GM19193 (cell line): ENCODE results near the gene CLASP1.
A peak's percentile ranks its signal among the peaks of the same experiment; 100 is the strongest.

Experiments used
- POLR2A ChIP-seq: IDR thresholded peaks from 4 replicates; pipeline ENCODE4 v1.6.1; 2011; ENCODE audit not compliant: insufficient read depth, insufficient read length; ENCODE audit errors: extremely low read depth

The CLASP1 gene

DNA sequence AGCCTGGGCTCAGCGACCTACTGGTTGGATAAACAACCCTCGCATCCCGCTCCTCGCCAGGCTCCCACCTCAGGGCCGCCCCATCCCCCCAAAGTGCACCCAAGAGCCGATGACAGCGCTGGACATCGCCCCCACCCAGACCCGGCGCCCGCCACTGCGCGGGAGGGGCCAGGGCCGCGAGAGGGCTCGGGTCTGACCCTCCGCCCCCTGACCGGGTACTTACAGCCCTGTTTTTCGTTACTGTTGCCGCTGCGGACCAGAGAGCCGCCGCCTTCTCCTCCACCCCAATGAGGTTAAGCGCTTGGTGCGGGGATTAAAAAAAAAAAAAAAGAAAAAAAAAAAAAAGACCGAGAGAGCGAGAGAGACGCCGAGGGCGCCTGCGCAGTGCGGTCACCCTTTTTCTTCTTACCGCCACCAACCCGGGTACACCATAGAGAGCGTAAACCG is at the start of gene CLASP1:
CLASP1 (minus strand) TSS at position 314 of the 447 bp plus-strand sequence. CDS start 43,567 bp downstream, outside the sequence.
- peak; percentile 34 for TF ChIP-seq POLR2A

DNA sequence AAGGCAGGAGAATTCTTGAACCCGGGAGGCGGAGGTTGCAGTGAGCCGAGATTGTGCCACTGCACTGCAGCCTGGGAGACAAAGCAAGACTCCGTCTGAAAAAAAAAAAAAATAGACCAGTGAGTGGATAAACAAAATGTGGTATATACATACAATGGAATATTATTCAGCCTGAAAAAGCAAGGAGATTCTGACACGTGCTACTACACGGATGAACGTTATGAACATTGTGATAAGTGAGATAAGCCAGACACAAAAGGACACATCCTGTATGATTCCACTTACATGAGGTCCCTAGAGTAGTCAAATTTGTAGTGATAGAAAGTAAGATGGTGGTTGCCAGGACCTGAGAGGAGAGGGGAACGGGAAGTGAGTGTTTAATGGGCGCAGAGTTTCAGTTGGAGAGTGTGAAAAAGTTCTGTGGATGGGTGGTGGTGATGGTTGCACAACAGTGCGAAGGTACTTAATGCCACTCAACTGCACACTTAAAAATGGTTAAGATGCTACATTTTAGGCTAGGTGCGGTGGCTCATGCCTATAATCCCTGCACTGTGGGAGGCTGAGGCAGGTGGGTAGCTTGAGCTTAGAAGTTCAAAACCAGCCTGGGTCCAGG is 49.2 kb upstream of the CLASP1 start:
- no peak for TF ChIP-seq POLR2A

DNA sequence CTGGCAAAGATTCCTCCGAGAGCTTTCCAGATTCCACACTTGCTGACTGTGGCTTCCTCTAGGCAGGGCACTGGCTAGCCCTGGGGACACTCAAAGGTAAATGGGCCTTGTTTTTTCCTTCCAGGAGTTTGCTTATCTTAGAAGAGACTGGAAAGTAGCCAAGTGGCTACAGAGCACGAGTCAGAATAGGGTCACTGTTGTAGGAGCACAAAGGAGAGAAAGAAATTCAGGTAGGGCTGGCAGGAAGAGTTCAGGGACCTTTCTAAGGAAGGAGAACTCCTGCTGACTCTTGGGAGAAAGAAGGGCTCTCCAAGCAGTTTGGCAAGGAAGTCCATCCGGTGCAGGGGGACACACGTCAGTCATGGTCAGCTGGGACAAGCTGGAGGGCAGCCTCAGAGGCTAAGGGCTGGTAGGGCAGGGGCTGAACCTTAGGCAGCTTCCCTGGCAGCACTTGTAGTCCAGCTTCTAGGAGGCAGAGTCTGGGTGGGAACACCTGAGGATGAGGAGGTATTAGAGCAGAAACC is 47.9 kb upstream of the CLASP1 start:
- TF ChIP-seq POLR2A: no peak

DNA sequence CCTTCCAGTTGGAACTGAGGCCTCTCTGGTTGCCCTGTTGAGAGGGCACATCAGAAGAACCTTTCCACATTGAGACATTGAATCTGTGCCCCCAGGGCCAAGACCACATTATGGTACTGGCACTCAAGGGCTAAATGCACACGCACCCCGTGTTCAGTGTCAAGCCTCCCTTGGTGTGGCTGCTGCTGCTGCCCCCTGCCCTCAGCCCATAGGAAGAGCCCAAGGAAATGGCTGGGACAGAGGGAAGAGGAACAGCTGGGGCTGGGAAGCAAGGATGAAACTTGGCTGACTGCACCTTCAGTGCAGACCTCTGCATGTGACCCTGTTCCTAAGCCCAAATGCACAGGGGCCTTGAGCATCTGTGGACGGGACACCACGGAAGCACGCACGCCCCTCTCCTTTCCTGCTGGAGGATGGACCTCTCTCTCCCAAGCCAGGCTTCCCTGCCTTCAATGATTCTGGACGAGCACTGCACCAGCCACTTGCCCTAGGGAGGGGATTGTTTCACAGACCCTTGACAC is 47.2 kb upstream of the CLASP1 start:
- TF ChIP-seq POLR2A: no peak

DNA sequence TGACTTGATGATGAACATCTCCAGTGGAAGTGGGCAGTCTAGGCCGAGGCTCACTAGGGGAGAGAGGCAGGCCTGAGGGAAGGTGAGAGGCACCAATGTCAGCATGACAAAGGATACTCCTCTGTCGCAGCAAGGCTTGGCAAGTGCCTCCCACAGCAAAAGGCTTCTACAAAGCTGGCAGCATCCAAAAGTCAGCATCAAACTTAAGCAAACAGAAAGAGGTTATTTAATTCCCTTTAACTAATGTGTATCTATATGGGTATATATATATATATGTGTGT is 45.8 kb upstream of the CLASP1 start:
- no peak for TF ChIP-seq POLR2A

DNA sequence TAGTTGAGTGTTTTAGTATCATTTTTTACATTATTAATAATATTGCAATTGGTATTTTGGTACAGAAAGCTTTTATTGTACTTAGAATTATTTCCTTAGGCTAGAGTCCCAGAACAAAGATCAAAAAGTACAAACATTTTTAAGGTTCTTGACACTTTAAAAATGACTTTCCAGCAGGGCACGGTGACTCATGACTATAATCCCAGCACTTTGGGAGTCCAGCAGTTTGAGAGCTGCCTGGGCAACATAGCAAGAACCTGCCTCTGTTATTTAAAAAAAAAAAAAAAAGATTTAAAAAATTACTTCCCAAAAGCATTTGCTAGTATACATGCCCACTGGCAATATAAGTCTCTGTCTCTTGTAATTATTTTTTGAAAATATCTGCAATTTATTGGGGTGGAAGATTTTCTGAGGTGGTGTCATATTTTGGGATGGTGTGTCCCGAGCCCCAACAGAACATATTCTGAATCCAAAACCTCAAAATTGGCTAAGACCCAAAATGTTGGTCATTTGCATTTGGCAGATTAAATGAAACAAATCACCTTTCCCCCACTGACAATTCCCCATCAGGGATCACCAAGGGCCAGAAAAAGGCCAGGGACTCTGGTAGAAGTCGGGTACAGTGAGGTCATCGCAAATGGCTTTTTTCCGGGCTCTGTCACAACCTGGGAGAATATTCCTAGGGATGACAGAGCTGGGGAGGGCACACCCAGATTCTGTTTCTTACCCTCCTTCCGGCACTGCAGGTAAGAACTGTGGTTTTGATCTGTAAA is 45.3 kb upstream of the CLASP1 start:
- no peak for TF ChIP-seq POLR2A

DNA sequence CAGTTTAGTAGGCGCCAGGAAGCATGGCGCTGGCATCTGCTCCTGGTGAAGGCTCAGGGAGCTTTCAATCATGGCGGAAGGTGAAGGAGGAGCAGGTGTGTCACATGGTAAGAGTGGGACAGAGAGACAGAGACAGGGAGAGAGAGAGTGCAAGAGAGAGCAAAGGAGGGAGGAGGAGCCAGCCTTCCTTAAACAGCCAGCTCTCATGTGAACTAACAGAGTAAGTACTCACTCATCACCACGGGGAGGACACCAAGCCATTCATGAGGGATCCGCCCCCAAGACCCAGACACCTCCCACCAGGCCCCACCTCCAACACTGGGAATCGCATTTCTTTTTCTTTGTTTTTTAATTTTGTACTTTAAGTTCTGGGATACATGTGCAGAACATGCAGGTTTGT is 40.8 kb upstream of the CLASP1 start:
- no peak for TF ChIP-seq POLR2A

DNA sequence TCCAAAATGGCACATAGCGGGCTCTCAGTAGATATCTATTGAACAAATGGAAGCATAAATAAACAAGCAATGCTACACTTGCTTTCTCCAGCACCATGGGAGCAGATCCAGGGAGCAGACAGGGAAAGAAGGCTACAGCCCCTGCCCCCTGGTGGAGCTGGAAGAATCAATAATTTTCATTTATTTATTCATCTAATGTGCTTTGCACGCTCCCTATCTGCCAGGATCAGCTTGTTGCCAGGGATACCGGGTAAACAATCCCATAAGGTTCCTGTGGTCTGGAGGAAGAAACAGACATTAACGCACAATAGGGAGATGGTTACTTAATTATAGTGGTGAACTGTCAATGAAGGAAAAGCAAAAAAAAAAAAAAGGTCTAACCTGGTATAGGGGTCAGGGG is 40.1 kb upstream of the CLASP1 start:
- no peak for TF ChIP-seq POLR2A

DNA sequence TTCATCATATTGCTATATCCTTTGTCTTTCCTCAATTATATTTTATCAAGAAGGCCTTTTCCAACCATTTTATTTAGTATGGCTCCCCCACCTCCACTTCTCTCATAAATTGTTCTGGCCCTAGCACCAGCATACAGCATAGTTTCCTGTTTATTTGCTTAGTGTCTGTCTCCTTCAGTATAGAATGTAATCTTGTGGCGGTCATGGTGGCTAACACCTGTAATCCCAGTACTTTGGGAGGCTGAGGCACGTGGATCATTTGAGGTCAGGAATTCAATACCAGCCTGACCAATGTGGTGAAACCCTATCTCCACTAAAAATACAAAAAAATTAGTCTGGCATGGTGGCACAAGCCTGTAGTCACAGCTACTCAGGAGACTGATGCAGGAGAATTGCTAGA is 39.6 kb upstream of the CLASP1 start:
- no peak for TF ChIP-seq POLR2A

DNA sequence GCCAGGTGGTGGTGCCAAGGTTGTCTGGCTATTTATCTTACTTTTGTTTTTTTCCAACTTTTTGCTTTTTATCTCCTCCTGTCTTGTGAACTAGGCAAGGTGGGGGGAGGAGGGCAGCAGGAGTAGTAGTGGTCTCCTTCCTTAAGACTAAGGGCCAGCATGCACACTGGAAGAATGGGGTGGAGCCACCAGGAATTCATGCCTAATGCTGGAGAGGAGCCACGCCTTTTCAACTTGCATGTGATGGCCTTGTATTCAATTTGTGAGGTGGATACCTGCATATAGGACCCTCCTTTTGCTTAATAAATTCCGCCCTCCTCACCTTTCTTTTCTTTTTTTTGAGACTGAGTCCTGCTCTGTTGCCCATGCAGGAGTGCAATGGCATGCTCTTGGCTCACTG is 37.6 kb upstream of the CLASP1 start:
- no peak for TF ChIP-seq POLR2A

DNA sequence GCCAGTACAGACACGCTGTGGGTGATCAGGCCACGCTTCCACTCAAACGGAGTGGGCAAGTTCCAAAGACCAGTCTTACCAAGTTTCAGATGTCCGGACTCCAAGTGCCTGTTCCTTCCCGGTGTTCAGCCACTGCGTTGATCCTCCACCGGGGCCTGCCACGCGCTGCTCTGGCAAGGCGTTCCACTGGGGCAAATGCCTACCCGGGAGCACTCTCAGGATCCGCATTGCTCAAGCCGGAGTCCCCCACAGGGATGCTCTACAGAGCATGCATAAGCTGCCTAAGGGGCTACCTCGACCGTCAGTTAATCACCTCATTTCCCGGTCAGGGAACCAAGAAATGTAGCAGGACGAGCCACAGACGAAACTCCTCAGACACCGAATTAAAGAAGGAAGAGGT is 37.0 kb upstream of the CLASP1 start:
- TF ChIP-seq POLR2A: no peak

DNA sequence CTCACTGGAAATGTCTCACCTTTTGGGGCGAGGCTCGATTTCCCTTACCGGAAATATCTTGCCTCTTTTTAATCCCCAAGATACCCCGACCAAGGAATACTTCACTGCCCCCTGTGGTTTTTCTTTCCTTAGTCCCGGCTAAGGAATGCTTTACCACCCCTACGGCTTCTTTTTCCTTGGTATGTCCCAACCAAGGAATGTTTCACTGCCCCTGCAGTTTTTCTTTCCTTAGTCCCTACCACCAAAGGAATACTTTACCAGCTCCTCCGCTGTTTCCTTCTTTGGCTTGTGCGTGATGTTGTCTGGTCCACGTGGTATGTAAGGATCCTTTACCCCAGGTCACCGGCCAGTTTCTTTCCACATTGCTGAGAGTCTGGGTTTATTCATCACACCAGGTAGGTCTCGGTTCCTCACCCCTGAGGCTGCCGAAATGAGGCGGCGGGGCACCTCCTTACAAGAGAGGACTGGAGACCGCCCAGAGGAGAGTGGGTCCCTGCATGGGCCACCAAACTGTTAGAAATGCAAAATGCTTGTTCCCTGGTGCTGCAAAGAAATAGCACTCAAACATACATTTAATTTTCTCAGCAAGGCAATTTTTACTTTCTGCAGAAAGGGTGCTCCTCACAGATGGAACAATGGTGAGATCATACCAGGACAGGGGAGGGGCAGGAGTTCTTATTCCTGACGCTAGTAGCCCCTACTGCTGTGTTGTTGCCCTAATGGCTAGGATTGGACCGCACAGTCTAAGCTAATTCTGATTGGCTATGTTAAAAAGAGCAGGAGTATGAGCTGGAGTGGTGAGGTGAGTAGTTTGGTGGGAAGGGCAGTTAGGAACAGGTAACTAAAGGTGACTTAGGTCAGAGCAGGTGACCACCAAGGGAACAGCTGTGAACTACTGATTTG is 33.4 kb upstream of the CLASP1 start:
- no peak for TF ChIP-seq POLR2A

DNA sequence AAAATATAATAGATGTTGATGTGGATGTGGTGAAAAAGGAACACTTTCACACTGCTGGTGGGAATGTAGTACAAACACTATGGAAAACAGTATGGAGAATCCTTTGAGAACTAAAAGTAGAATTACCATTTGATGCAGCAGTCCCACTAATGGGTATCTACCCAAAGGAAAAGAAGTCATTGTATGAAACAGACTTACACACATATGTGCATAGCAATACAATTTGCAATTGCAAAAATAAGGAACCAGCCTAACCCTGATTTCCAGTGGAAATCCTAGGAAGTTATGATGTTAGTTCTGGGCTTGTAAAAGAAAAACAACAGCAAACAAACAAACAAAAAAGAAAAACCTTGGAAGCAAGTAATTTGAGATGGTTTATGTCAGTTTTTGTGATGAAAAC is 28.6 kb upstream of the CLASP1 start:
- no peak for TF ChIP-seq POLR2A

DNA sequence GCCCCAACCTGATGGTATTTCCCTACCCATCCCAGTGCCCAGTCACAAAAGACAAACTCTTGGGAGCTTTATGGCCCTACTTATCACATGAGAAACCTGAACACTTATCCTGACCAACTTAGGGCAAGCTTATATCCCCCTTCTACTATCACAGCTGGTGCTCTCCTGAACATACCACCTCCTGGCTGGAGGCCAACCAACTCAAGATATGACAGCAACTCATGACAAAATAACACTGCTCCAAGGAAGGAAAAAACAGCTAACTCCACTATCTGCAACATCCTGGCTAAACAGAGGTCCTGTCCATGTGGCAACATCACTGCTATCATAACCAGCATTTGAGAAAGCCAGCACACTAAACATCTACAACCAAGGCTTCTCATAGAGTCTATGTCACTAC is 20.9 kb upstream of the CLASP1 start:
- no peak for TF ChIP-seq POLR2A

DNA sequence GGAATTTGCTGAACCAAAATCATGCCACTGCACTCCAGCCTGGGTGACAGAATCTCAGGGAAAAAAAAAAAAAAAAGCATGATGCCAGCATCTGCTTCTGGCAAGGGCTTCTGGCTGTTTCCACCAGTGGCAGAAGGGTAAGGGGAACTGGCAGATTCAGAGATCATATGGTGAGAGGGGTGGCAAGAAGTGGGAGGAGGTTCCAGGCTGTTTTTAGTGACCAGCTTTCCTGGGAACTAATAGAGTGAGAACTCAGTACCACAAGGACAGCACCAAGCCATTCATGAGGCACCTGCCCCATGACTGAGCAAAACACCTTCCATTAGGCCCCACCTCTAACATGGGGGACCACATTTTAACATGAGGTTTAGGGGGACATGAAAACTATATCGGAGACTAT is 18.4 kb upstream of the CLASP1 start:
- no peak for TF ChIP-seq POLR2A
